Stimulated activated effector memory CD8-positive, alpha-beta T cell treated with anti-CD3 and anti-CD28 coated beads, Interleukin-12 subunit alpha, Interleukin-12 subunit beta, amount 100 ng/mL, for 72 hours (primary cell): ENCODE results near the gene CCDC7.
A peak's percentile ranks its signal among the peaks of the same experiment; 100 is the strongest.
"Not testable (repeated sequence)": the region's sequence is repeated elsewhere in the genome, so short reads cannot be mapped to it uniquely, and the experiment has no call there.

Experiments
- ATAC-seq: fragments of 150-1000 bp; cut with Tn5 transposase; 2 replicates; pipeline ENCODE4 v1.10.0; 2021
- DNase-seq, 2 donors: peaks; one replicate each; pipeline ENCODE4 v3.0.0; 2021 to 2022; ENCODE audit warnings: low spot score in 2 of 2
- H3K27ac Mint-ChIP-seq: one replicate; pipeline ENCODE4 v1.8.0; 2022; ENCODE audit warnings: mild to moderate bottlenecking, mixed read lengths
- H3K36me3 Mint-ChIP-seq: one replicate; pipeline ENCODE4 v1.8.0; 2022; ENCODE audit warnings: mild to moderate bottlenecking, mixed read lengths
- H3K4me1 Mint-ChIP-seq: one replicate; pipeline ENCODE4 v1.8.0; 2022; ENCODE audit warnings: mixed read lengths
- H3K4me3 Mint-ChIP-seq: one replicate; pipeline ENCODE4 v1.8.0; 2022; ENCODE audit warnings: mild to moderate bottlenecking, mixed read lengths
- H3K9me3 Mint-ChIP-seq: one replicate; pipeline ENCODE4 v1.8.0; 2022; ENCODE audit warnings: mixed read lengths

Gene CCDC7

DNA sequence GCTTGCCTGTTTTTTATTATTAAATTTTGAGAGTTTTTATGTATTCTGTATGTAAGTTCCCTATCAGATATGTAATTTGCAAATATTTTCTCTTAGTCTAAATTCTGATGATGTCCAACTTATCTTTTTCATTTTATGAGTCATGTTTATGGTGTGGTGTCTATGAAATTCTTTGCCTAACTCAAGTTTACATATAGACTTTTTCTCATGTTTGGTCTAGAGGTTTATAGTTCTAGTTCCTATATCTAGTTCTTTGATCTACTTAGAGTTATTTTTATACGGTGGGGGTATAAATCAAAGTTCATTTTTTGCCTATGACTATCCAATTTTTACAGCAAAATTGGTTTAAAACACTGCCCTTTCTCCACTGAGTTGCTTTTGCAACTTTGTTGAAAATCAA is 26.3 kb upstream of the CCDC7 start:
- Mint-ChIP-seq H3K36me3 (no peaks in the 10 kb centered on the region), H3K4me1 (peaks cover under 1% of the 10 kb centered on the region), H3K9me3 (peaks cover 15% of the 10 kb centered on the region), H3K4me3 (no peak overlapping the region), H3K27ac (no peak overlapping the region)
- DNase-seq (no peak), ATAC-seq (no peak)

GRCh38 chr10:32426186-32426585 is 19.8 kb upstream of the CCDC7 start:
- Mint-ChIP-seq H3K27ac (no peak overlapping the region), H3K9me3 (peaks cover 15% of the 10 kb centered on the region)

DNA sequence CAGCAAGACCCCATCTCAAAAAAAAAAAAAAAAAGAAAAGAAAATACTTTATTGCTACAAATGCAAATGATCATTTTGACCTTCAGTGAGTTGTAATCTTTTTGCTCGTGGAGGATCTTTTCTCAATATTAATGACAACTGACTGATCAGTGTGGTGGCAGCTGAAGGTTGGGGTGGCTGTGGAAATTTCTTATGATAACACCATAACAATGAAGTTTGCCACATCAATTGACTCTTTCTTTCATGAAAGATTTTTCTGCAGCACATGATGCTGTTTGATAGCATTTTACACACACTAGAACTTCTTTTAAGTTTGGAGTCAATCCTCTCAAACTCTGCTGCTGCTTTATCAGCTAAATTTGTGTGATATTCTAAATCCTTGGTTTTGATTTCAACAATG is 12.4 kb upstream of the CCDC7 start:
- no peaks in the 10 kb centered on the region for H3K9me3 Mint-ChIP-seq
- H3K4me3 Mint-ChIP-seq: no peak overlapping the region
- H3K36me3 Mint-ChIP-seq: no peaks in the 10 kb centered on the region
- DNase-seq (no peak), ATAC-seq (no peak)
- H3K27ac Mint-ChIP-seq: no peak overlapping the region
- H3K4me1 Mint-ChIP-seq: no peaks in the 10 kb centered on the region

More at GRCh38 chr10:32426186-32426585, 19.8 kb upstream of the CCDC7 start:
- ATAC-seq (no peak), DNase-seq (no peak)
- Mint-ChIP-seq H3K4me3 (no peak overlapping the region), H3K4me1 (no peaks in the 10 kb centered on the region), H3K36me3 (no peaks in the 10 kb centered on the region)

DNA sequence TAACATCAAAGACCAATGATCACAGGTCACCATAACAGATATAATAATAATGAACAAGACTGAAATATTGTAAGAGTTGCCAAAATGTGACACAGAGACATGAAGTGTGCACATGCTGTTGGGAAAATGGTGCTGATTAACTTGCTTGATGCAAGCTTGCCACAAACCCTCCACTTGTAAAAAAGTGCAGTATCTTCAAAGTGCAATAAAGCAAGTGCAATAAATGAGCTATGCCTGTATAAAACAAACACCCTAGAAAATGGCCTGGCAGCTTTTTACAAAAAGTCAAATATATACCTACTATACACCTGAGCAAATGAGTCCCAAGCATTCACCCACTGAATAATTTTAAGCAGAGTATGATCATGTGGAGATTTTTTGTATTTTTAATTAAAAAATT is 9.7 kb upstream of the CCDC7 start:
- no peak overlapping the region for H3K4me3 Mint-ChIP-seq
- no peak for DNase-seq
- H3K9me3 Mint-ChIP-seq: no peaks in the 10 kb centered on the region
- H3K27ac Mint-ChIP-seq: no peak overlapping the region
- H3K4me1 Mint-ChIP-seq: no peaks in the 10 kb centered on the region
- no peak for ATAC-seq
- H3K36me3 Mint-ChIP-seq: no peaks in the 10 kb centered on the region

GRCh38 chr10:32437334-32437733 is 8.6 kb upstream of the CCDC7 start:
- Mint-ChIP-seq H3K4me1 (no peaks in the 10 kb centered on the region), H3K9me3 (no peaks in the 10 kb centered on the region), H3K36me3 (no peaks in the 10 kb centered on the region), H3K27ac (no peak overlapping the region), H3K4me3 (no peak overlapping the region)
- no peak for DNase-seq
- no peak for ATAC-seq

DNA sequence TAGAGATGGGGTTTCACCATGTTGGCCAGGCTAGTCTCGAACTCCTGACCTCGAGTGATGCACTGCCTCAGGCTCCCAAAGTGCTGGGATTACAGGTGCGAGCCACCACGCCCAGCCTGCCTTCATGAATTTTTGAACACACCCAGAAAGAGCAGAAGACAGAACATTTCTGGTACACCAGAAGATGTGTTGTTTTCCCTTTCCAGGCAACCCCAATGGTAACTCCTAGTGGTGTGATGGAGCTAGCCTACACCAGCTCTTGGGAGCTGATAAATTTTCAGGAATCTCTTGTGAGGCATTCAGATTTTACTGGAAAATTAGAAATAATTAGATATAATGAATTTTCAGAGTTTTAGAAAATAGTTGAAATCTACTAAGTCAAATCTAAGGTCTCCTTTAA is 904 bp upstream of the CCDC7 start:
- Mint-ChIP-seq H3K4me1 (peaks cover 8% of the 10 kb centered on the region), H3K27ac (peak overlapping the region; percentile 93), H3K4me3 (peak overlapping the region; percentile 75), H3K9me3 (no peaks in the 10 kb centered on the region), H3K36me3 (peaks cover 6% of the 10 kb centered on the region)
- no peak for ATAC-seq
- DNase-seq: no peak

- Mint-ChIP-seq H3K36me3 (peaks cover 11% of the 10 kb centered on the region), H3K4me1 (peaks cover 8% of the 10 kb centered on the region), H3K4me3 (peak overlapping the region; percentile 75), H3K27ac (peak overlapping the region; percentile 93), H3K9me3 (no peaks in the 10 kb centered on the region)
- ATAC-seq (no peak), DNase-seq (no peak)
Observed at GRCh38 chr10:32446536-32447406, 831 bp downstream of the CCDC7 start.

DNA sequence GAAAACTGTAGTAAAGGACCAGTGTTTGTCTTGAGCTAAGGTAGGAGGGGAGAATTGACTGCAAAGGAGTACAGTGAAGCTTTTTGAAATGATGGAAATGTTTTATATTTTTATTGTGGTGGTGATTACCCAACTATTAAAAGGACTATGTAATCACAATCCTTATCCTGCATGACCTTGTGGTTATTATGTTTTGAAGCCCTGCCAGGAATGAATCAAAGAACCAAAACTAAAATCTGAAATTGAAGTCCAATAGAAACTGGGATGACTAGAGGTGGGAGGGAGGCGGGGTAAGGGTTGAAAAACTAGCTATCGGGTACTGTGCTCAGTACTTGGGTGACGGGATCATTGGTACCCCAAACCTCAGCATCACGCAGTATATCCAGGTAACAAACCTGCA is 8.2 kb downstream of the CCDC7 start:
- no peaks in the 10 kb centered on the region for H3K9me3 Mint-ChIP-seq
- peaks cover 8% of the 10 kb centered on the region for H3K4me1 Mint-ChIP-seq
- H3K4me3 Mint-ChIP-seq: no peak overlapping the region
- ATAC-seq: no peak
- H3K27ac Mint-ChIP-seq: no peak overlapping the region
- peaks cover 43% of the 10 kb centered on the region for H3K36me3 Mint-ChIP-seq
- DNase-seq: no peak

GRCh38 chr10:32459051-32459698 is 13.2 kb downstream of the CCDC7 start:
- DNase-seq: no peak
- H3K27ac Mint-ChIP-seq: peak overlapping the region; percentile 60
- H3K4me1 Mint-ChIP-seq: peaks cover 8% of the 10 kb centered on the region
- H3K36me3 Mint-ChIP-seq: peaks cover 19% of the 10 kb centered on the region
- H3K9me3 Mint-ChIP-seq: no peaks in the 10 kb centered on the region
- H3K4me3 Mint-ChIP-seq: no peak overlapping the region
- ATAC-seq: peak; percentile 70

DNA sequence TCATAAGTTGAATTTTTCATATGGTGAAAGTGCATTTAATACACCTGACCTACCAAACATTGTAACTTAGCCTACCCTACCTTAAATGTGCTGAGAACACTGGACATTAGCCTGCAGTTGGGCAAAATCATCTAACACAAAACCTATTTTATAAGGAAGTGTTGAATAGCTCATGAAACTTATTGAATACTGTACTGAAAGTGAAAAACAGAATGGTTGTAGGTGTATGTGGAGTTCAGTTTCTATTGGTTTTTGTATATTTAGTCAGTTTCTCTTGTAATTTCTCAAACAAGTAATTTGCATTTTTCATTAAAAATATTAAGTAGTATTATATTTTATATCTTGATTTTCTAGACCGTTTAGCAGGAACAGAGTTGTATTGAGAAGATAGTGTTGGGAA is 15.3 kb downstream of the CCDC7 start:
- Mint-ChIP-seq H3K4me1 (peaks cover 8% of the 10 kb centered on the region), H3K36me3 (no peaks in the 10 kb centered on the region), H3K27ac (no peak overlapping the region), H3K9me3 (no peaks in the 10 kb centered on the region), H3K4me3 (no peak overlapping the region)
- no peak for ATAC-seq
- DNase-seq: no peak

DNA sequence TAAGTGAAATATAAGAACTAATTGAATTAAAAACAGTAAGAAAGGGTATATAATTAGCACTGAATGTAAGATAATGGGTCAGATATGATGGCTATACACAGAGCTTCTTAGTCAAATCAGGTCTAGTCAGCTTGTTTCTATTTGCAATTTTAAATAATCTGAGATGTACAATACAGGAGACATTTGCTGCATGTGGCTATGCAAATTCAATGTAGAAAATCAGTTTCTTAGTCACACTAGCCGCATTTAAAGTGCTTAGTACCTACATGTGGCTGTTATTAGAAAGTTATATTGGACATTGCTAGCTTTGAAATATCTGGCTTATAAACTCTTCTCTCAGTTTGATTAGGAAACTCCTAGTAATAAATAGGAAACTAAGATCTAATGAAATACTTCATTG is 25.3 kb downstream of the CCDC7 start:
- H3K9me3 Mint-ChIP-seq: no peaks in the 10 kb centered on the region
- H3K27ac Mint-ChIP-seq: no peak overlapping the region
- H3K4me1 Mint-ChIP-seq: no peaks in the 10 kb centered on the region
- no peak for DNase-seq
- H3K4me3 Mint-ChIP-seq: no peak overlapping the region
- peaks cover 18% of the 10 kb centered on the region for H3K36me3 Mint-ChIP-seq
- ATAC-seq: no peak

DNA sequence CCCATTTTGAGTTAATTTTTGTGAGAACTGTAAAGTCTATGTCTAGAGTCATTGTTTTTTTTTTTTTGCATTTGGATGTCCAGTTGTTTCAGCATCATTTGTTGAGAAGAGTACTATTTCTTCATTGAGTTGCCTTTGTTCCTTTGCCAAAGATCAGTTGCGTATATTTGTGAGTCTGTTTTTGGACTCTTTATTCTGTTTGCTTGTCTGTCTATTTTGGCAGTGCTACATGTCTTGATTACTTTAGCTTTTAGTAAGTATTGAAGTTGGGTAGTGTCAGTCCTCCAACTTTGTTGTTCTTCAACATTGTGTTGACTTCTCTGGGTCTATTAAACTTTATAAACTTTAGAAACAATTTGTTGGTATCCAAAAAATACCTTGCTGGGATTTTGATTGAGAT is 31.6 kb downstream of the CCDC7 start:
- Mint-ChIP-seq H3K4me1 (peaks cover 6% of the 10 kb centered on the region), H3K36me3 (peaks cover 36% of the 10 kb centered on the region), H3K9me3 (peaks cover 18% of the 10 kb centered on the region), H3K27ac (no peak overlapping the region), H3K4me3 (no peak overlapping the region)
- DNase-seq (no peak), ATAC-seq (no peak)

DNA sequence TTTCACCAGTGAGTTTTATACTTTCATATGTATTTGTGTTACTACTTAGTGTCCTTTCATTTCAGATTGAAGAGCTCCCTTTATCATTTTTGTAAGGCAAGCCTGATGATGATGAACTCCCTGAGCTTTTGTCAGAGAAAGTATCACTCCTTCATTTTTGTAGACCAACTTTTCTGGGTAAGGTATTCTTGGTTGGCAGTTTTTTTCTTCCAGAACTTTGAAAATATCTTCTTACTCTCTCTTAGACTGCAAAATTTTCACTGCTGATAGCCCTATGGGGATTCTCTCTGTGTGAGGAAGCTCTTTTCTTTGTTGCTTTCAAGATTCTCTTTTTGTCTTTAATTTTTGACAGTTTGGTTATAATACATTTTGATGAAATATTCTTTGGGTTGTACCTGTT is 35.7 kb downstream of the CCDC7 start:
- no peak for DNase-seq
- Mint-ChIP-seq H3K4me3 (no peak overlapping the region), H3K4me1 (peaks cover 13% of the 10 kb centered on the region)

GRCh38 chr10:32483019-32483502 is 37.1 kb downstream of the CCDC7 start:
- H3K4me1 Mint-ChIP-seq: peaks cover 19% of the 10 kb centered on the region
- not testable (repeated sequence) for ATAC-seq, H3K4me3 Mint-ChIP-seq, DNase-seq, H3K27ac Mint-ChIP-seq
- peaks cover 49% of the 10 kb centered on the region for H3K36me3 Mint-ChIP-seq
- peaks cover 21% of the 10 kb centered on the region for H3K9me3 Mint-ChIP-seq

More for the DNA sequence above, 35.7 kb downstream of the CCDC7 start:
- ATAC-seq: no peak
- H3K36me3 Mint-ChIP-seq: peaks cover 42% of the 10 kb centered on the region
- peaks cover 21% of the 10 kb centered on the region for H3K9me3 Mint-ChIP-seq
- no peak overlapping the region for H3K27ac Mint-ChIP-seq

DNA sequence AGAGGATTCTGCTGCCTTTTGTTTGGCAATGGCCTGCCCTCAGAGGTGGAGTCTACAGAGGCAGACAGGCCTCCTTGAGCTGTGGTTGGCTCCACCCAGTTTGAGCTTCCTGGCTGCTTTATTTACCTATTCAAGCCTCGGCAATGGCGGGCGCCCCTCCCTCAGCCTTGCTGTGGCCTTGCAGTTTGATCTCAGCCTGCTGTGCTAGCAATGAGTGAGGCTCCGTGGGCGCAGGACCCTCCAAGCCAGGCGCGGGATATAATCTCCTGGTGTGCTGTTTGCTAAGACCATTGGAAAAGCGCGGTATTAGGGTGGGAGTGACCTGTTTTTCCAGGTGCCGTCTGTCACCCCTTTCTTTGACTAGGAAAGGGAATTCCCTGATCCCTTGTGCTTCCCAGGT is 42.1 kb downstream of the CCDC7 start:
- not testable (repeated sequence) for ATAC-seq, H3K27ac Mint-ChIP-seq, H3K4me3 Mint-ChIP-seq, H3K9me3 Mint-ChIP-seq, DNase-seq
- H3K36me3 Mint-ChIP-seq: peaks cover 44% of the 10 kb centered on the region
- H3K4me1 Mint-ChIP-seq: peaks cover 34% of the 10 kb centered on the region

- no peak for ATAC-seq
- H3K36me3 Mint-ChIP-seq: peaks cover 37% of the 10 kb centered on the region
Observed at GRCh38 chr10:32489158-32489557, 43.2 kb downstream of the CCDC7 start.

More at GRCh38 chr10:32489158-32489557, 43.2 kb downstream of the CCDC7 start:
- peaks cover 34% of the 10 kb centered on the region for H3K4me1 Mint-ChIP-seq
- H3K9me3 Mint-ChIP-seq: peaks cover 8% of the 10 kb centered on the region
- no peak overlapping the region for H3K27ac Mint-ChIP-seq
- DNase-seq: no peak
- H3K4me3 Mint-ChIP-seq: no peak overlapping the region
